H1 (cell line): ENCODE results near the gene NSUN2. TPM values are rescaled to one million over a fixed set of nuclear protein-coding genes. Genes with fewer than 3 reads are reported as not detected.

Experiments
- CTCF ChIA-PET: fragments of 300-600 bp; sonication (Branson Sonifier 250); formaldehyde crosslinking; loops from one replicate; lab custom pipeline; 2021; ENCODE audit not compliant: partially characterized antibody; lab: Charles Lee
- POLR2A ChIA-PET: fragments of 300-600 bp; sonication (Branson Sonifier 250); formaldehyde crosslinking; loops from one replicate; lab custom pipeline; 2021; ENCODE audit warnings: inconsistent platforms; ENCODE audit not compliant: partially characterized antibody; lab: Charles Lee
- DNase-seq, 2 experiments: peaks; one replicate each; pipeline versions ENCODE4 v3.0.0 to v3.0.0-alpha.2; 2010 to 2022; ENCODE audit warnings: low spot score in 2 of 2, low read depth in 1 of 2, mixed read lengths in 1 of 2
- FAIRE-seq: peaks from 2 replicates; lab custom pipeline; 2011; peaks lifted over from hg19 to GRCh38; lab: Jason Lieb, UNC
- H2AFZ ChIP-seq: 2 replicates; pipeline ENCODE4 v1.8.1; 2012; ENCODE audit warnings: low read length, inconsistent platforms
- H2AK5ac ChIP-seq: 2 replicates; pipeline ENCODE4 v1.6.1; 2013; ENCODE audit warnings: low read depth, low read length
- H2BK120ac ChIP-seq: replicated peaks from 2 replicates; pipeline ENCODE3; 2013; ENCODE audit warnings: low read depth, low read length, inconsistent platforms
- H2BK12ac ChIP-seq: 2 replicates; pipeline ENCODE4 v1.6.1; 2013; ENCODE audit warnings: low read depth, low read length
- H2BK15ac ChIP-seq: 2 replicates; pipeline ENCODE4 v1.6.1; 2013; ENCODE audit warnings: low read length
- H2BK20ac ChIP-seq: 2 replicates; pipeline ENCODE4 v1.6.1; 2013; ENCODE audit warnings: low read length
- H2BK5ac ChIP-seq: 2 replicates; pipeline ENCODE4 v1.6.1; 2013; ENCODE audit warnings: low read depth, low read length
- H3K14ac ChIP-seq: 2 replicates; pipeline ENCODE4 v1.6.1; 2013; ENCODE audit warnings: inconsistent platforms; ENCODE audit not compliant: insufficient read length
- H3K18ac ChIP-seq: 2 replicates; pipeline ENCODE4 v1.6.1; 2013; ENCODE audit warnings: low read length; ENCODE audit errors: extremely low read depth
- H3K23ac ChIP-seq: 2 replicates; pipeline ENCODE4 v1.6.1; 2013; ENCODE audit warnings: inconsistent platforms; ENCODE audit not compliant: insufficient read length
- H3K23me2 ChIP-seq: 2 replicates; pipeline ENCODE4 v1.6.1; 2013; ENCODE audit warnings: low read depth, low read length
- H3K27ac ChIP-seq: 2 replicates; pipeline ENCODE4 v1.6.1; 2011; ENCODE audit warnings: low read depth, low read length, inconsistent platforms
- H3K27me3 ChIP-seq, 4 experiments: replicated peaks in 1 of 4; 1 replicate in 1 of 4; 2 replicates in 3 of 4; pipeline versions ENCODE4 v1.6.1 to v1.8.1; 2011 to 2013; ENCODE audit warnings: low read length in 3 of 4, mild to moderate bottlenecking in 3 of 4, inconsistent platforms in 2 of 4, mixed read lengths in 2 of 4, moderate library complexity in 1 of 4; ENCODE audit not compliant: control insufficient read depth in 3 of 4, insufficient read depth in 3 of 4; ENCODE audit errors: extremely low read depth in 1 of 4
- H3K36me3 ChIP-seq, 4 experiments: 2 replicates each; pipeline versions ENCODE4 v1.6.1 to v1.8.1; 2011 to 2013; ENCODE audit warnings: mild to moderate bottlenecking in 4 of 4, low read length in 3 of 4, moderate library complexity in 2 of 4, control low read depth in 1 of 4, inconsistent platforms in 1 of 4; ENCODE audit not compliant: insufficient read depth in 4 of 4, control insufficient read depth in 2 of 4
- H3K4ac ChIP-seq: replicated peaks from 2 replicates; pipeline ENCODE3; 2013; ENCODE audit warnings: low read length, low read depth, mixed read lengths, inconsistent platforms; ENCODE audit not compliant: insufficient read length
- H3K4me1 ChIP-seq, 4 experiments: replicated peaks in 1 of 4; 1 replicate in 1 of 4; 2 replicates in 3 of 4; pipeline versions ENCODE4 v1.6.1 to v1.8.1; 2011 to 2013; ENCODE audit warnings: low read length in 3 of 4, inconsistent platforms in 2 of 4, mixed read lengths in 1 of 4; ENCODE audit not compliant: insufficient read depth in 4 of 4, control insufficient read depth in 3 of 4
- H3K4me2 ChIP-seq, 2 experiments: 2 replicates each; pipeline versions ENCODE4 v1.6.1 to v1.8.1; 2011 to 2013; ENCODE audit warnings: low read depth in 2 of 2, low read length in 2 of 2, control low read depth in 1 of 2, inconsistent platforms in 1 of 2, mild to moderate bottlenecking in 1 of 2; ENCODE audit not compliant: insufficient read depth in 1 of 2
- H3K4me3 ChIP-seq, 4 experiments: fragments of 200-600, 300-600 bp in 1 of 4; sonication (generic), shearing (Covaris generic), sonication (Bioruptor Twin) in 1 of 4; 2 replicates each; pipeline versions ENCODE4 v1.5.1 to v1.8.1; 2011 to 2016; ENCODE audit warnings: low read length in 4 of 4, low read depth in 3 of 4, control low read depth in 2 of 4, inconsistent platforms in 2 of 4, mild to moderate bottlenecking in 2 of 4, mixed read lengths in 1 of 4, moderate library complexity in 1 of 4; ENCODE audit not compliant: insufficient read depth in 2 of 4; ENCODE audit errors: extremely low read depth in 1 of 4
- H3K56ac ChIP-seq: replicated peaks from 2 replicates; pipeline ENCODE3; 2013; ENCODE audit warnings: low read depth, mild to moderate bottlenecking, mixed read lengths, low read length, inconsistent platforms; ENCODE audit not compliant: insufficient read length
- H3K79me1 ChIP-seq: 2 replicates; pipeline ENCODE4 v1.6.1; 2013; ENCODE audit warnings: low read depth, low read length, control low read depth
- H3K79me2 ChIP-seq, 2 experiments: 2 replicates each; pipeline versions ENCODE4 v1.6.1 to v1.8.1; 2012 to 2013; ENCODE audit warnings: low read length in 2 of 2, mild to moderate bottlenecking in 2 of 2, inconsistent platforms in 1 of 2; ENCODE audit not compliant: insufficient read depth in 2 of 2, control insufficient read depth in 1 of 2
- H3K9ac ChIP-seq, 4 experiments: replicated peaks in 1 of 4; 1 replicate in 1 of 4; 2 replicates in 3 of 4; pipeline versions ENCODE4 v1.6.1 to v1.8.1; 2011 to 2013; ENCODE audit warnings: low read depth in 3 of 4, low read length in 3 of 4, control low read depth in 2 of 4, mild to moderate bottlenecking in 2 of 4, moderate library complexity in 2 of 4, inconsistent platforms in 1 of 4; ENCODE audit errors: extremely low read depth in 1 of 4
- H3K9me3 ChIP-seq, 2 experiments: 2 replicates each; pipeline versions ENCODE4 v1.6.1 to v1.8.1; 2012 to 2013; ENCODE audit warnings: mild to moderate bottlenecking in 2 of 2, moderate library complexity in 2 of 2, control low read depth in 1 of 2, inconsistent platforms in 1 of 2, low read depth in 1 of 2, low read length in 1 of 2, mixed read lengths in 1 of 2; ENCODE audit not compliant: insufficient read depth in 2 of 2
- H4K20me1 ChIP-seq, 2 experiments: replicated peaks in 1 of 2; 2 replicates each; pipeline versions ENCODE3 to v1.8.1; 2011 to 2013; ENCODE audit warnings: inconsistent platforms in 2 of 2, low read length in 2 of 2, mild to moderate bottlenecking in 1 of 2; ENCODE audit not compliant: insufficient read depth in 2 of 2, control insufficient read depth in 1 of 2
- H4K5ac ChIP-seq: 2 replicates; pipeline ENCODE4 v1.6.1; 2013; ENCODE audit warnings: low read length, low read depth, mixed read lengths, inconsistent platforms; ENCODE audit not compliant: insufficient read length
- H4K8ac ChIP-seq: 2 replicates; pipeline ENCODE4 v1.8.0; 2013; ENCODE audit warnings: mild to moderate bottlenecking, moderate library complexity, low read length, inconsistent platforms; ENCODE audit not compliant: insufficient read depth; ENCODE audit errors: extremely low read depth
- H4K91ac ChIP-seq: replicated peaks from 2 replicates; pipeline ENCODE3; 2013; ENCODE audit warnings: low read length, mixed read lengths, inconsistent platforms; ENCODE audit not compliant: insufficient read length
- ASH2L ChIP-seq: fragments of 200-600, 300-600 bp; sonication (generic); IDR thresholded peaks from one replicate; pipeline ENCODE4 v1.7.1; 2017; ENCODE audit warnings: low read length
- CBX5 ChIP-seq: fragments of 300-800, 300-1000 bp; sonication (generic); IDR thresholded peaks from 2 replicates; pipeline ENCODE4 v1.7.1; 2016; ENCODE audit warnings: antibody characterized with exemption, low read length, low read depth
- CBX8 ChIP-seq: fragments of 300-800, 300-1000 bp; sonication (generic); IDR thresholded peaks from 2 replicates; pipeline ENCODE4 v1.7.1; 2016; ENCODE audit warnings: low read depth, low read length, borderline replicate concordance
- CEBPB ChIP-seq: IDR thresholded peaks from 2 replicates; pipeline ENCODE4 v1.6.1; 2012; ENCODE audit warnings: low read depth, low read length
- EGR1 ChIP-seq: IDR thresholded peaks from 2 replicates; pipeline ENCODE4 v1.6.1; 2011; ENCODE audit warnings: low read depth, low read length, borderline replicate concordance
- FOSL1 ChIP-seq: IDR thresholded peaks from 2 replicates; pipeline ENCODE4 v1.6.1; 2011; ENCODE audit warnings: mild to moderate bottlenecking, low read depth, low read length, moderate library complexity; ENCODE audit not compliant: insufficient read depth
- GABPA ChIP-seq: IDR thresholded peaks from 2 replicates; pipeline ENCODE4 v1.6.1; 2011; ENCODE audit warnings: mild to moderate bottlenecking, low read length, moderate library complexity, borderline replicate concordance; ENCODE audit not compliant: insufficient read depth
- NANOG ChIP-seq: IDR thresholded peaks from 2 replicates; pipeline ENCODE4 v1.6.1; 2011; ENCODE audit warnings: low read length, low read depth, mild to moderate bottlenecking, inconsistent platforms; ENCODE audit not compliant: insufficient read depth, poor library complexity, severe bottlenecking
- POU5F1 ChIP-seq: IDR thresholded peaks from 2 replicates; pipeline ENCODE4 v1.6.1; 2011; ENCODE audit warnings: low read depth, mild to moderate bottlenecking, low read length, moderate library complexity
- RNF2 ChIP-seq: fragments of 200-900, 300-1000 bp; sonication (generic); IDR thresholded peaks from 2 replicates; pipeline ENCODE4 v1.7.1; 2016; ENCODE audit warnings: borderline replicate concordance, low read depth, mild to moderate bottlenecking, antibody characterized with exemption, low read length; ENCODE audit not compliant: poor library complexity, severe bottlenecking; ENCODE audit errors: missing control alignments
- SIRT6 ChIP-seq: IDR thresholded peaks from one replicate; pipeline ENCODE4 v1.7.1; 2012; ENCODE audit warnings: low read length, inconsistent platforms
- SP2 ChIP-seq: IDR thresholded peaks from 2 replicates; pipeline ENCODE4 v1.6.1; 2012; ENCODE audit warnings: mild to moderate bottlenecking, low read length, inconsistent platforms
- SRF ChIP-seq: IDR thresholded peaks from 2 replicates; pipeline ENCODE4 v1.6.1; 2011; ENCODE audit warnings: mild to moderate bottlenecking, low read depth, low read length, moderate library complexity
- WGBS, 2 experiments: shearing (Covaris generic) in 1 of 2; methylation state at CpG; one replicate each; pipeline versions ENCODE4 v1.1.6 to v1.1.7; 2013 to 2015; ENCODE audit warnings: low lambda C conversion rate in 2 of 2, mixed read lengths in 2 of 2, inconsistent platforms in 1 of 2, low coverage in 1 of 2, missing lambda C conversion rate in 1 of 2; ENCODE audit not compliant: insufficient replicate concordance in 2 of 2, insufficient coverage in 1 of 2, insufficient read length in 1 of 2; ENCODE audit errors: extremely low coverage in 1 of 2, missing lambda C conversion rate in 1 of 2; 5-methylcytosine and 5-hydroxymethylcytosine counted together
- polyA plus RNA-seq, 7 experiments: library from polyadenylated mRNA; depleted of rRNA in 3 of 7; stranded (reverse) in 5 of 7; unstranded in 2 of 7; fragments of >200 nt in 5 of 7; fragments of 200-250 nt in 2 of 7; gene quantifications; 1 replicate in 5 of 7; 2 replicates in 1 of 7; 4 replicates in 1 of 7; pipeline versions ENCODE4 v1.2.1 to v1.2.3, GENCODE V29; 2011 to 2013; ENCODE audit warnings: missing spikeins in 2 of 7, mixed read lengths in 2 of 7
- total RNA-seq: library from RNA; stranded (reverse); fragmentation: NEBNext Ultra II Directional; extraction: Animal tissue kit (Norgen Biotek cat#: 25700); gene quantifications from 2 replicates; pipeline ENCODE4 v1.2.1, GENCODE V29; 2021
- TF ChIP-seq, protein P1 (sequence below): IDR thresholded peaks from 2 replicates; pipeline ENCODE4 v1.6.1; 2012; ENCODE audit warnings: inconsistent platforms

NSUN2 gene
- total and polyA plus RNA-seq, 2 of the 8 experiments (the other 6 are each of a cell fraction or from before 2014, with no cell fraction given), result 47.3 to 94.7 TPM

GRCh38 chr5:6585168-6585567, 47.7 kb downstream of the NSUN2 start:
- Histone ChIP-seq H3K18ac (no peak overlapping the region), H3K9ac (no peak overlapping the region), H3K27me3 (peaks cover 0 to 19% (median 18%) of the 10 kb centered on the region in 4 experiments; a peak in 6 of 7 replicates), H3K4ac (no peak overlapping the region), H3K4me3 (no peak overlapping the region), H2BK20ac (no peak overlapping the region), H3K23me2 (peaks cover 7% of the 10 kb centered on the region; the same call in 1 of the 2 replicates), H3K79me2 (no peaks in the 10 kb centered on the region), H2BK5ac (no peak overlapping the region), H3K4me2 (no peak overlapping the region), H3K27ac (no peak overlapping the region), H4K8ac (no peak overlapping the region), H3K79me1 (no peaks in the 10 kb centered on the region), H4K20me1 (no peaks in the 10 kb centered on the region), H2BK15ac (no peak overlapping the region), H2AFZ (no peak overlapping the region), H3K56ac (no peak overlapping the region), H3K36me3 (no peaks in the 10 kb centered on the region), H3K9me3 (no peaks in the 10 kb centered on the region; a peak in 1 of 4 replicates), H2BK12ac (no peak overlapping the region), H3K4me1 (peaks cover 0 to 7% (median 3%) of the 10 kb centered on the region in 4 experiments; a peak in 6 of 7 replicates), H4K91ac (no peak overlapping the region), H3K23ac (no peak overlapping the region), H2AK5ac (no peak overlapping the region), H3K14ac (no peak overlapping the region), H4K5ac (no peak overlapping the region), H2BK120ac (no peak overlapping the region)
- WGBS, 2 experiments, result 86% methylated on average over 6 of the region's 6 CpGs; no CpG with 5 or more reads in 1 of the 2 experiments
- ChIA-PET POLR2A (no interaction called here), CTCF (interaction anchor here (0.6 to 1.0 kb wide), 2 partner anchors 8 to 98 kb away, joined by 3 read pairs; no protein-coding TSS in a partner anchor)
- DNase-seq (no peak), FAIRE-seq (no peak)
- no peak for TF ChIP-seq CBX8
- no peak for TF ChIP-seq NANOG
- no peak for TF ChIP-seq CEBPB
- no peak for TF ChIP-seq FOSL1
- TF ChIP-seq, protein P1, sequence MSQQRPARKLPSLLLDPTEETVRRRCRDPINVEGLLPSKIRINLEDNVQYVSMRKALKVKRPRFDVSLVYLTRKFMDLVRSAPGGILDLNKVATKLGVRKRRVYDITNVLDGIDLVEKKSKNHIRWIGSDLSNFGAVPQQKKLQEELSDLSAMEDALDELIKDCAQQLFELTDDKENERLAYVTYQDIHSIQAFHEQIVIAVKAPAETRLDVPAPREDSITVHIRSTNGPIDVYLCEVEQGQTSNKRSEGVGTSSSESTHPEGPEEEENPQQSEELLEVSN, result no peak
- TF ChIP-seq ASH2L, result no peak
- no peak for TF ChIP-seq RNF2
- no peak for TF ChIP-seq CBX5
- TF ChIP-seq GABPA, result no peak
- no peak for TF ChIP-seq POU5F1
- no peak for TF ChIP-seq SRF
- no peak for TF ChIP-seq SP2
- no peak for TF ChIP-seq SIRT6
- no peak for TF ChIP-seq EGR1
